ENCODE measurements around the gene BNIP5.

Gene BNIP5

GRCh38 chr6:36273067-36273466 is 63.6 kb downstream of the BNIP5 start:
- no peak for DNase-seq (ENCODE audit: low spot score)
- in situ Hi-C loops (cut with MboI; ENCODE audit: low sequenced_read_pairs, unreplicated experiment): no loop called here
- TF ChIP-seq, protein P1, sequence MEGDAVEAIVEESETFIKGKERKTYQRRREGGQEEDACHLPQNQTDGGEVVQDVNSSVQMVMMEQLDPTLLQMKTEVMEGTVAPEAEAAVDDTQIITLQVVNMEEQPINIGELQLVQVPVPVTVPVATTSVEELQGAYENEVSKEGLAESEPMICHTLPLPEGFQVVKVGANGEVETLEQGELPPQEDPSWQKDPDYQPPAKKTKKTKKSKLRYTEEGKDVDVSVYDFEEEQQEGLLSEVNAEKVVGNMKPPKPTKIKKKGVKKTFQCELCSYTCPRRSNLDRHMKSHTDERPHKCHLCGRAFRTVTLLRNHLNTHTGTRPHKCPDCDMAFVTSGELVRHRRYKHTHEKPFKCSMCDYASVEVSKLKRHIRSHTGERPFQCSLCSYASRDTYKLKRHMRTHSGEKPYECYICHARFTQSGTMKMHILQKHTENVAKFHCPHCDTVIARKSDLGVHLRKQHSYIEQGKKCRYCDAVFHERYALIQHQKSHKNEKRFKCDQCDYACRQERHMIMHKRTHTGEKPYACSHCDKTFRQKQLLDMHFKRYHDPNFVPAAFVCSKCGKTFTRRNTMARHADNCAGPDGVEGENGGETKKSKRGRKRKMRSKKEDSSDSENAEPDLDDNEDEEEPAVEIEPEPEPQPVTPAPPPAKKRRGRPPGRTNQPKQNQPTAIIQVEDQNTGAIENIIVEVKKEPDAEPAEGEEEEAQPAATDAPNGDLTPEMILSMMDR (IDR thresholded peaks at IDR 0.05; ENCODE audit: borderline replicate concordance, control extremely low read depth, extremely low read depth, insufficient read depth, missing control alignments): no peak

DNA sequence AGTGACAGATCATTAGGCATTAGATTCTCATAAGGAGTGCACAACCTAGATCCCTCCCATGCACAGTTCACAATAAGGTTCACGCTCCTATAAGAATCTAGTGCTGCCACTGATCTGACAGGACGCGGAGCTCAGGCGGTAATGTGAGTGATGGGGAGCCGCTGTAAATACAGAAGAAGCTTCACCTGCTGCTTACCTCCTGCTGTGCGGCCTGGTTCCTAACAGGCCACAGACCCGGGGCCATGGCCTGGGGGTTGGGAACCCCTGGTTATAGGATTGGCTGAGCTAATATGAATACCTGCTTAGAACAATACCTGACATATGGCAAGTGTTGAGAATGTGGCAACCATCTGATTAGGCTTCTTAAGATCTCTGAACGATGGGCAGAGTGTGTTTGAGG is 64.5 kb downstream of the BNIP5 start:
- DNase-seq (ENCODE audit: low spot score): no peak
- TF ChIP-seq, protein P1 (IDR thresholded peaks at IDR 0.05; ENCODE audit: borderline replicate concordance, control extremely low read depth, extremely low read depth, insufficient read depth, missing control alignments): no peak
- in situ Hi-C loops (cut with MboI; ENCODE audit: low sequenced_read_pairs, unreplicated experiment): no loop called here

- in situ Hi-C loops (cut with MboI; ENCODE audit: low sequenced_read_pairs, unreplicated experiment): no loop called here
- TF ChIP-seq, protein P1 (IDR thresholded peaks at IDR 0.05; ENCODE audit: borderline replicate concordance, control extremely low read depth, extremely low read depth, insufficient read depth, missing control alignments): no peak
- no peak for DNase-seq (ENCODE audit: low spot score)
Observed at GRCh38 chr6:36269834-36270705, 66.6 kb downstream of the BNIP5 start, which contains the start of gene PNPLA1. TSS of gene PNPLA1 (plus strand) at chr6:36270060. CDS start at chr6:36270460, 400 bp downstream.

- TF ChIP-seq, protein P1 (IDR thresholded peaks at IDR 0.05; ENCODE audit: borderline replicate concordance, control extremely low read depth, extremely low read depth, insufficient read depth, missing control alignments): no peak
- no peak for DNase-seq (ENCODE audit: low spot score)
- in situ Hi-C loops (cut with MboI; ENCODE audit: low sequenced_read_pairs, unreplicated experiment): no loop called here
Observed at GRCh38 chr6:36268478-36269275, 68.0 kb downstream of the BNIP5 start.

DNA sequence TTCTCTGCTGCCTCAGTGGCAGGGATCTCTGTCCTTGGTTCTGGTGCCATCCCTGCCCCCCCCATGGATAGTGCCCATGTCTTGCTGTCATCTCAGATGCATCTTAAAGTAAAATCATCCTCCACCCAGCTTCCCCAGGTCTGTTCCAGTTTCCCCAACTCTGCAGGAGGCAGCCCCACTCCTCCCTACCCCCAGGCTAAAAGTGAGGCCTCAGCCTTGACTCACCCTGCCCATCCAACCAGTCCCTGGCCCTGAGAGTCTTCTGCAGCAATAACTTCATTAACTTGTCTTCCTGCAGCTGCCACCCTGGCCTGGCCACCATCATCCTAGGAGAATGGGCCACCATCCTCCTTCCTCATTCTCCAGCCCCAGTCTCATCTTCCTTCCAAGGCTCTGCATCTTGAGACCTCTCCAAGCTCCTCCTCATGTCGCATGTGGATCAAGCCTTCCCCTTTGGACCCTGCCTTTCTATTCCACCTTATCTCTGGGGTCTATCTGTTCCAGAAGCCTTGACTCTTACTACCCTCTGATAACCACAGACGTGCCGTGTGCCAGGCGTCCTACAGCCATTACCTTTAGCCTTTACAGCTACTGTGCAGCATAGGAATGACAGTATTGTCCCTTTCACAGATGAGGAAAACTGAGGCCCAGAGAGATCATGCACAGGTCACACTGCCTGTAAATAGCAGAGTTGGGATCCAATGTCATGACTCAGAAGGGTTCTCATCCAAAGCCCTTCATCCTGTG is 68.8 kb downstream of the BNIP5 start:
- TF ChIP-seq, protein P1 (IDR thresholded peaks at IDR 0.05; ENCODE audit: borderline replicate concordance, control extremely low read depth, extremely low read depth, insufficient read depth, missing control alignments): no peak
- no peak for DNase-seq (ENCODE audit: low spot score)
- in situ Hi-C loops (cut with MboI; ENCODE audit: low sequenced_read_pairs, unreplicated experiment): no loop called here

All from GM13976 (cell line).